Activated T-cell treated with anti-CD3 and anti-CD28 coated beads for 4 hours (primary cell): ENCODE data around the gene COL2A1.

Experiments used
- DNase-seq: peaks from one replicate; pipeline ENCODE4 v3.0.0-alpha.2; 2020

The COL2A1 gene

GRCh38 chr12:47988073-47989022, 15.9 kb downstream of the COL2A1 start:
- no peak for DNase-seq

GRCh38 chr12:47987411-47988072, 16.7 kb downstream of the COL2A1 start:
- DNase-seq = no peak

GRCh38 chr12:47986832-47987231, 17.4 kb downstream of the COL2A1 start:
- no peak for DNase-seq

GRCh38 chr12:47986291-47986660, 18.0 kb downstream of the COL2A1 start:
- no peak for DNase-seq

- no peak for DNase-seq
Observed at GRCh38 chr12:47985596-47986290, 18.5 kb downstream of the COL2A1 start.

GRCh38 chr12:47984331-47984801, 19.9 kb downstream of the COL2A1 start:
- no peak for DNase-seq

- no peak for DNase-seq
Observed at GRCh38 chr12:47983541-47984115, 20.6 kb downstream of the COL2A1 start.

- DNase-seq = no peak
Observed at GRCh38 chr12:47982770-47983169, 21.5 kb downstream of the COL2A1 start.

- DNase-seq = no peak
Observed at GRCh38 chr12:47982311-47982710, 22.0 kb downstream of the COL2A1 start.

- no peak for DNase-seq
Observed at GRCh38 chr12:47981496-47982260, 22.6 kb downstream of the COL2A1 start.

GRCh38 chr12:47980779-47981495, 23.3 kb downstream of the COL2A1 start:
- no peak for DNase-seq

- no peak for DNase-seq
Observed at GRCh38 chr12:47980197-47980596, 24.1 kb downstream of the COL2A1 start.

GRCh38 chr12:47979686-47980085, 24.6 kb downstream of the COL2A1 start:
- DNase-seq = no peak

- DNase-seq = no peak
Observed at GRCh38 chr12:47979166-47979565, 25.1 kb downstream of the COL2A1 start.

GRCh38 chr12:47978598-47978873, 25.7 kb downstream of the COL2A1 start:
- DNase-seq = no peak

GRCh38 chr12:47977772-47978597, 26.3 kb downstream of the COL2A1 start:
- DNase-seq = no peak

GRCh38 chr12:47977046-47977771, 27.1 kb downstream of the COL2A1 start:
- DNase-seq = no peak

- DNase-seq = no peak
Observed at GRCh38 chr12:47975816-47976215, 28.5 kb downstream of the COL2A1 start.

GRCh38 chr12:47975036-47975620, 29.1 kb downstream of the COL2A1 start:
- no peak for DNase-seq

- DNase-seq = no peak
Observed at GRCh38 chr12:47973870-47974269, 30.4 kb downstream of the COL2A1 start.
